NCI-H748 (cell line): Measurements from ENCODE around the gene ADPRH.

Experiments
- DNase-seq: peaks from one replicate; lab custom pipeline; 2025; ENCODE audit not compliant: unreplicated experiment; lab: John Stamatoyannopoulos, UW

Gene ADPRH

GRCh38 chr3:119627461-119627860 is 48.2 kb downstream of the ADPRH start:
- no peak for DNase-seq

DNA sequence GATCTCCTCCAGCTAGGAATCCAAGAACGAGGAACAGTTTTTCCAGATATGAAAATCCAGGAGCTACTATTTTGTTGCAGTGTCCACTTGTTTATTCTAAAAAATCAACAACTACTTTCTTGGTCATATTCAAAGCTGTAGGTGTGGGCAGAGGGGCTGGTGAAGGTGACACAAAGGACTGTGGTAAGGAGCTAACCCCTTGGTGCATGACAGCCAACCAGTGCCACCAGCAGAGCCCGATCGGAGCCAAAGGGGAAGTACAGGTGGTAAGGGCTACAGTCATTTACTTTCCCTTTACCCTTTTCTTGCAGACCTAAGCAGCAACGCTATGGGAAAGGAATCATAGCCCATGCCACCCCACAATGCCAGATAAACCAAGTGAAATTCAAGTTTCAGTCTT is 49.1 kb downstream of the ADPRH start:
- DNase-seq: no peak

DNA sequence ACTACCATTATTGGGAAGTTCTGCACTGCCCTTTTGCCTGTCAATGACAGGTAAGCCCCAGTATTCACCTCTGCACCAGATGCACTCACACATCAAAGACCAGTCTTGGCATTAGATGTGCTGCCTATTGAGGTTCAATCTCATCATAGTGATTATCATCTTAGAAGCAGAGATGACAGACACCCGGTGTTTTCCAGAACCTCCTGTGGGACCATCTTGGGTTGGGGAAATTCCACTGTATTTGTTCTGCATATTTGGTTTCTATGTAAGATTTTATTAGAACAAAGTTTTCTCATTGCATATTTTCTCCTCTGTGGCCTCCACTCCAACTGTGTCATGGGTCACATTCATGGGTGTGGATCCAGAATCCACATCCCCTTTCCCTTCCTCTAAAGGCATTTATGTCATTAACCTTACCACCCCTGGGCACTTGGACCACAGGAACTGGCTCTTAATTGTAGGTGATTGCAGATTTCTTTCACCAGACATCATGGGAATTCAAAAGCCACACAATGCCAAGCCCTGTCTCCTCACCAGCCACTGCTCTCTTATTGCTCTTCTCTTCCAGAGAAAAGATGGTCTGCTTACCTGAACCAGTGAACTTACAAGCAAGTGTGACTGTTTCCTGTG is 49.6 kb downstream of the ADPRH start:
- no peak for DNase-seq

- no peak for DNase-seq
Observed at GRCh38 chr3:119630128-119630879, 51.0 kb downstream of the ADPRH start.

GRCh38 chr3:119630880-119631329 is 51.6 kb downstream of the ADPRH start:
- DNase-seq: no peak

DNA sequence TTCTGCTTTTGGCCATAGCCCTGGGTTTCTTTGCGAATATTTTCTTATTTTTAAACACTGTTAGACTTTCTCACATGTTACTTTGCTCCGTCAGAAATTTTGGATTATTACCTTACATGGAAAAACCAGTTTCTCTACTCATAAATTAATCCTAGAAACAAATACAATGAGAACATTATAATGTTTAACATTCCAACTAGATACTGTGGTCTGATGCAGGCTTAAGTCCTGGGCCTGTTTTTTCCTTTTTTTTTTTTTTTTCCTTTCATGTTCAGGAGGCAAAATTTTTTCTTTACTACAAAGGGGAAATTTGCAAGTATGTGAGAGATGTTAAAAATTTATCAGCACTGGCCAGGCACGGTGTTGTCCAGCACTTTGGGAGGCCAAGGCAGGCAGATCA is 52.2 kb downstream of the ADPRH start:
- no peak for DNase-seq

- DNase-seq: no peak
Observed at GRCh38 chr3:119632216-119632615, 52.9 kb downstream of the ADPRH start.

GRCh38 chr3:119632829-119633228 is 53.5 kb downstream of the ADPRH start:
- DNase-seq: no peak

- no peak for DNase-seq
Observed at GRCh38 chr3:119635719-119636118, 56.4 kb downstream of the ADPRH start.

DNA sequence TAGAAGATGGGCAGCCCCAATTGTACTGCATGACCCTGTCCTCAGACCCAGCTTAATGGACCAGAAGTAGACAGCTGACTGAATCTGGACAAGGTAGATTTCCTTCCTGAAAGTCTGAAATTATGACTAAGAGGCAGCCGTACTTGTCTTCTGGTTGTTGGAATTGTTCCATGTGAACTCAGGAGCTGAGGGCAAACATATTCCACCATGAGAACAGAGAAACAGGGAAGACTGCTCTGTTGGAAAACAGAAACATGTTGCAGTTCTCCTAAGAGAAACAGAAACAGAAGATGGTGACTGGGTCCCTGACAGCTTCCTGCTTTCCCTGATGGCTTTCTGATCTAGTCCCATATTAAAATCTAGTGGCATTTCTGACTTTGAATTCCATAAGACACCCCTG is 57.0 kb downstream of the ADPRH start:
- DNase-seq: no peak

GRCh38 chr3:119636891-119637611 is 57.8 kb downstream of the ADPRH start:
- DNase-seq: no peak

DNA sequence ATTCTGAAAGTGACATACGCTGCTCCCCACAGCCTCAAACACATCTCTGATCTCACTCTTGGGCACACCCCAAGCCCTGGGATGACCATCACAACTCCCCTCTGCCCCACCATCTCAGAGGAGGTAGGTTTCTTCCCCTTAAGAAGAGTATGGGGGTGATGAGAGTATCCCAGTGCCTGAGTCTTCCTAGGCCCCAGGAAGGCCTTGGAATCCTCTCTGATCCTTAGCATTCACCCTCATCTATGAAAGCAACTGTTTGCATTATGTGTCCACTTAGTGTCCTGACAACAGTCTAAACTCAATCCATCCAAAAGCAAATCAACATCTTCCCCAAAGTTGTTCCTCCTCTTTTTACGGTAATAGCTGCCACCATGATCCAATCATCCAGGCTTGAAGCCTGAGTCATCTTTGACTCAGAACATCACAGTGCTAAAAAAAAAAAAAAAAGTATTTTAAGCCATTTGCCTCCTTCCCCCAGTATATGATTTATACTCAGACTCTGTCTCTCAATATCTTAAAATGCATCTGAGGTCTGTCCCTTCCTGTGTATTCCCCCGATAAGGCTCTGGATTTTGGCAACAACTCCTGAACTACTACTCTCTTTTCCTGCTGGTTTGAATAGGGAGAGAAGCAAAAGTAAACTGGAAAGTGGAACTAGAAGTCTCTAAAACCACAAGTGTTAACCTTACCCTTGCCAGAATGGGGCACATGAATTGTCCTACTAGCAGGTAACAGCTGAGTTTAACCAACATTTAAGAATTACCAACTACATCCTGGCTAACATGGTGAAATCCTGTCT is 58.6 kb downstream of the ADPRH start:
- DNase-seq: no peak
